Retinal pigment epithelial cell (primary cell): ENCODE measurements around the gene SRGAP3.

Experiments
- DNase-seq: peaks from one replicate; pipeline ENCODE4 v3.0.0-alpha.2; 2010; ENCODE audit warnings: low read depth
- H3K4me3 ChIP-seq: 2 replicates; pipeline ENCODE4 v1.5.1; 2011; ENCODE audit warnings: mild to moderate bottlenecking, low read length, control low read depth, moderate library complexity
- CTCF ChIP-seq: conservative IDR thresholded peaks from 2 replicates; pipeline ENCODE4 v1.5.1; 2011; ENCODE audit warnings: low read depth, low read length, control low read depth, inconsistent platforms

Gene SRGAP3

GRCh38 chr3:9161811-9162210, 87.6 kb downstream of the SRGAP3 start:
- no peak for TF ChIP-seq CTCF
- H3K4me3 ChIP-seq, result no peak overlapping the region
- DNase-seq, result no peak

GRCh38 chr3:9161298-9161697, 88.1 kb downstream of the SRGAP3 start:
- H3K4me3 ChIP-seq, result no peak overlapping the region
- DNase-seq, result no peak
- TF ChIP-seq CTCF, result no peak

DNA sequence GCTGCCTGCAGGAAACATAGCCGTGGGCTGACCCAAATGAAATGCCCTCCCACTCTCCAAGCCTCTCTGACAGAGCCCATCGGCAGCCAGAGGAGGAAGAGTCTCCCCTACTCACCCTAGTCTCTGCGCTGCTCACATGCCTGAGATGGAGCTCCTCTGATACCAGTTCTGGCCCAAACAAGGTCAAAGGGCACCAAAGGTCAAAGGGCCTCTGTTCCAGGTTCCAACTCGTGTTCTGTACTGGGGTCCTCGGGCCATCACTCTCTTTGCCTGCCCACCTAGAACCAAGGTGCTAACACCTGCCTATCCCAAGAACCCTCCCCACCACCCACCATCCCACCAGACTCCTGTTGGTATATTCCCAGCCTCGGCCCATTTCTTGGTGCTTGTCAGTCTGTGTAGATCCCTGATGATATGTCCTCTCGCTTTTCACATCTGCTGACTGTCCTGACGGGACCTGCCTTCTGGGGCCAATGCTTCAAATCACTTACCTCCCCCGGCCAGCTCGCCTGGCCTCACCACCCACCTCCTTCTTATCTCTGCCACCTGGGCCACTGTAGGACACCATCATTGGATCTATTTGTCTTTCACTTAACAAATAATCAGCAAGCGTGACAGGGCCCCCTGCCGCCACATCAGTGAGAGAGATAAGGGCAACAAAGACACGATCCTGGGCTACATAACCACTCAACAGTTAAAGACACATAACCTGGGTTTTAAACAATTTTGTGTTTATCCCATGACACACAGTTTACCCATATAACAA, 90.4 kb downstream of the SRGAP3 start:
- H3K4me3 ChIP-seq, result no peak overlapping the region
- TF ChIP-seq CTCF, result no peak
- DNase-seq, result no peak

DNA sequence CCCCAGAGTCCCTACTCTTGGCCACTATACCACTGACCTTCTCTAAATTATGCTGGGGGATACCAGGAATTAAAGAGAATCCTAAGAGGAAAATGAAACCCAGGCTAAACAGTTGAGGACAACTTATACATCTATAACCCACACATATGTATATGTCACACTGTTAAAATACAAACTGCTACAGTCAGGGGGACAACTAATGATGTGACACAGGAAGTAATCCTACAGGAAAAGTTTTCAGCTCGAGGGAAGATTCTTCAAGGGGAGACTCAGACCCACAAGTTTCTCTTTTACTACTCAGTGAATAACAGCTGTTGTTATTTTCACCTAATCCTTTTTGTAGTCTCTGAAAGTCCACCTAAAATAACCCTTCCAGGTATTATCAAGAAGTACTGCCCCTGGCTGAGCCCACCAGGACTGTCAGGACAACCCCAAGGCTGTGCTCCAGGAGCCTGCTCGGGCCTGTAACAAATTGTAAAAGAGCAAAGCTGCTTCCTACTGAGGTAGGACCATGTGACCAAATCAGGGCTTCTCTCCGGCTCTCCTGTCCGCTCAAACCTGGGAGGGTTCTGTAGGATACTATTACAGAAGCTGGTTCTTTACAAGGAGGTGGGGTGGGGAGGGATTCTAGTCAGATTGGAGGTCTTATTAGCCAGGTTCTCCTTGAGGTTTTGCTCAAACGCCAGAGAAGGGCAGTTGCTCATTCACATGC, 91.6 kb downstream of the SRGAP3 start:
- DNase-seq, result no peak
- no peak overlapping the region for H3K4me3 ChIP-seq
- TF ChIP-seq CTCF, result no peak

DNA sequence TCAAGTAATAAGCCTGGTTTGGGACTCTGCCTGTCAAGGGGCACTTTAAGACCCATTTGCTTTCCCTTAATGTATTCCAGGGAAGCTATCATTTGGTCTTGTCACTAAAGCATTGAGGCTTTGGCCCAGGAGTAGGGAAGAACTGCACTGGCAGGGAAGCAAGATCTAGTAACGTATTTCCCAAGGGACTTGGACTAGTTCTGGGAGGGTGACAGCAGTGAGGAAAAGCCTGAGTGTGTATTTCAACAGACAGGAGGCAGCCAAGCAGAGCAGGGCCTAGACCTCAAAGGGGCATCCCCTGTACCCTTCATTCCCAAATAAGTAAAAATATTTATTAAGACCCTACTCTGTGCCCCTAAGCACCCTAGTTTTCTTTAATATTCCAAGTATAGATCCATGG, 92.8 kb downstream of the SRGAP3 start:
- TF ChIP-seq CTCF, result no peak
- no peak for DNase-seq
- no peak overlapping the region for H3K4me3 ChIP-seq

DNA sequence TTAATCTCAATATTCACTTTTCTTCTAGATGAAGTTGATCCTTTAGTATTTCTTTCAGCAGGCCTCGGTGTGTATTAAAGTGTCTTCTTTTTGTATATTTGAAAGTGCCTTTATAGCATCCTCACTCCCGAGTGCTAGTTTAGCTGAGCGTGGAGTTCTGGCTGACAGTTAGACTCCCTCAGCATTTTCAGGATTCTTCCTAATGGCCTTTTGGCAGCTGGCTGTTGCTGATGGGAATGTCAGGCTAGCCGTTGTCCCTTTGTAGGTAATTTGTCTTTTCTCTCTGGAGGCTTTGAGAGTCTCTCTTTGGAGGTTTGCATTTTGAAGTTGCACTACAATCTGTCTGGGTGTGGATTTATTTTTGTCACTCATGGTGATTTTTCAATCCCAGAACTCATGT, 94.4 kb downstream of the SRGAP3 start:
- no peak overlapping the region for H3K4me3 ChIP-seq
- TF ChIP-seq CTCF, result no peak
- no peak for DNase-seq
